Neutrophil (primary cell): ENCODE results near the gene WNT7B.

Experiments
- H3K27ac ChIP-seq: fragments of 200-600 bp; sonication (generic); 2 replicates; pipeline ENCODE4 v1.5.1; 2016; ENCODE audit warnings: mild to moderate bottlenecking, moderate library complexity
- H3K27me3 ChIP-seq: fragments of 200-600 bp; sonication (generic); 2 replicates; pipeline ENCODE4 v1.6.0; 2016; ENCODE audit warnings: mild to moderate bottlenecking
- H3K36me3 ChIP-seq: fragments of 200-600 bp; sonication (generic); 2 replicates; pipeline ENCODE4 v1.5.1; 2017
- H3K4me1 ChIP-seq, 2 experiments: fragments of 200-600 bp in 1 of 2; sonication (generic) in 1 of 2; 1 replicate in 1 of 2; 2 replicates in 1 of 2; pipeline versions ENCODE4 v1.5.1 to v1.6.1; 2013 to 2016; ENCODE audit warnings: low read depth in 1 of 2, low read length in 1 of 2, mild to moderate bottlenecking in 1 of 2, moderate library complexity in 1 of 2; ENCODE audit not compliant: control insufficient read depth in 1 of 2, insufficient read depth in 1 of 2
- H3K4me3 ChIP-seq, 2 experiments: fragments of 200-600 bp in 1 of 2; sonication (generic) in 1 of 2; 1 replicate in 1 of 2; 2 replicates in 1 of 2; pipeline ENCODE4 v1.5.1; 2013 to 2016; ENCODE audit warnings: low read depth in 1 of 2, low read length in 1 of 2, mild to moderate bottlenecking in 1 of 2, moderate library complexity in 1 of 2
- H3K9me3 ChIP-seq: fragments of 200-600 bp; sonication (generic); 2 replicates; pipeline ENCODE4 v1.5.1; 2016
- CTCF ChIP-seq: fragments of 200-600 bp; sonication (generic); IDR thresholded peaks from 2 replicates; pipeline ENCODE4 v1.5.1; 2016; ENCODE audit warnings: antibody characterized with exemption

The WNT7B gene

DNA sequence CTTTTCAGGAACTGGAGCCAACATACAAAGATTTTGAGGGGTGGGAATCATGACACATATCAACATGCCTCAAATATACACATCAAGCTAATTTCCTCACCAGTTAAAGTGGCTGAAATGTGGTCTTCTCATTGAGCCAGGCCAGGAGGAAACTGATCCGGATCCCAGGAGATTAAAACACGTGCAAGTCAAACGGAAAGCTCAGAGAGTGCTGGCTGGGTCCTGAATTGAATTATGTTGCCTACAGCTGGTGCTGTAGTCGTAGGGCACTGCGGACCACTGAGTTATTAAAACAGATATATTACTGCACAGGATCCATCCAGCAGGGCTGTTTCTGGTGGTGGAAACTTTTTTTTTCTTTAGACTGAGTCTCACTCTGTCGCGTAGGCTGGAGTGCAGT lies 14.1 kb upstream of the WNT7B start:
- peaks cover 0 to 6% of the 10 kb centered on the region in 2 experiments for H3K4me1 ChIP-seq
- H3K9me3 ChIP-seq, result no peaks in the 10 kb centered on the region
- no peak overlapping the region for H3K27ac ChIP-seq
- no peaks in the 10 kb centered on the region for H3K36me3 ChIP-seq
- no peak for TF ChIP-seq CTCF
- H3K27me3 ChIP-seq, result peaks cover 6% of the 10 kb centered on the region
- no peak overlapping the region for H3K4me3 ChIP-seq

DNA sequence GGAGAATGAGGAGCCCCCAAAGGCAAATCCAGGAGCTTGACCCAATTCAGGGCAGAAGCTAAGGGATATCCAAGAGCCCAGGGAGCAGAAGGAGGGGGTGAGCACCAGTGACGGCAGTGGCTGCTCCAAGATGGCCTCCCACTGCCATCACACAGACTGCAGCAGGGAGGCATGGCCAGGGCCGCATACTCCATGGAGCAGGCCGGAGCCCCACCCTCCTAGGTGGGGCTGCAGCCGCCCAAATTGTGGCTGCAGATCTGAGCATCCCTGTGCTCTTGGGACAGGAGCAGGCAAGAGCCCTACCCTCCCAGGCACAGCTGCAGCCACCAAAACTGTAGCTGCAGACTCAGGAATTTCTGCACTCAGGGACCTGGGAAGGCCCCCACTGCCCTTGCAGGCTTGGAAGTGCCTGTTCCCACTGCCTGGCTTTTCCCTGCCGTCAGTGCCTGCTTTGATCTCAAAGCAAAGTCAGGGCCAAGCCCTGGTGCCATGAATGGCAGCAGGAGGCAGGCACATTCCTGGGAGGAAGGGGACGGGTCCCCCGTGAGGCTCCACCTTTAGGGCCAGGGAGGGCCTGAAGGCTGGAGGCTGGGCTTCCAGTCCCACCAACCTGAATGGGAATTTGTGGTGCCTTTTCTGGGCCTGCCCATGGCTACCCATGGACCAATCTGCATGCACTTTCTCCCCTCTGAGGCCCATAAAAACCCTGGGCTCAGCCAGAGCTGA lies 10.3 kb upstream of the WNT7B start:
- Histone ChIP-seq H3K27ac (no peak overlapping the region), H3K36me3 (no peaks in the 10 kb centered on the region), H3K9me3 (no peaks in the 10 kb centered on the region), H3K27me3 (peaks cover 17% of the 10 kb centered on the region), H3K4me3 (no peak overlapping the region), H3K4me1 (no peaks in the 10 kb centered on the region)
- no peak for TF ChIP-seq CTCF

DNA sequence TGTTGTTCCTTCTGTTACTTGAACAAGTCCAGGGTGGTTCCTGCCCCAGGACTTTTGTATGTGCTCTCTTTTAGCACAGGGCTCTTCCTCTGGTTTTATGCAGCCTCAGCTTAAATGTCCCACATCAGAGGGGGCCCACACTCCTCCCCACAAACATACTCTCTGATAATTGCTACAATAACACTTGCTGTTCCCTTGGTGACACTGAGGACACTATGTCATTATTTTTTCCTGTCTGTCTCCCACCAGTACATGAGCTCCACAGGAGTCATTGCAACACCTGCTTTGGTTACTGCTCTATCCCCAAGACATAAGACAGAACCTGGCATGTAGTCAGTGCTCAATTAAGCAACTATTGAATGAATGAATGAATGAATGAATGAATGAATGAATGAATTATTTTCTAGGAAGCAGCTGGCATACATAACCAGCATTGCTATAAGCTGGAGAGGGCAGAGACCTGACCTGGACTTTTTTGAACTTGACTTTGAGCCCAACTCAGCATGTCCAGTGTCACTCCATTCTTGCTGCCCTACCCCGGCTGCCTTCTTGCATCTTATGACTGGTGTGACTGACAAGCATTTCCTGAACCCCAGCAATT lies 7.5 kb upstream of the WNT7B start:
- Histone ChIP-seq H3K4me1 (peaks cover 0 to 1% of the 10 kb centered on the region in 2 experiments), H3K4me3 (no peak overlapping the region), H3K27me3 (peaks cover 37% of the 10 kb centered on the region), H3K27ac (no peak overlapping the region), H3K36me3 (no peaks in the 10 kb centered on the region), H3K9me3 (no peaks in the 10 kb centered on the region)
- TF ChIP-seq CTCF, result no peak

- H3K27ac ChIP-seq, result no peak overlapping the region
- H3K4me3 ChIP-seq, result no peak overlapping the region
- H3K9me3 ChIP-seq, result no peaks in the 10 kb centered on the region
- TF ChIP-seq CTCF, result no peak
- peaks cover 6 to 8% of the 10 kb centered on the region in 2 experiments for H3K4me1 ChIP-seq
- H3K36me3 ChIP-seq, result no peaks in the 10 kb centered on the region
- H3K27me3 ChIP-seq, result peaks cover 43% of the 10 kb centered on the region
Measured at GRCh38 chr22:45983797-45984196, 6.8 kb upstream of the WNT7B start.

- H3K4me1 ChIP-seq, result peaks cover 12 to 20% of the 10 kb centered on the region in 2 experiments
- H3K27me3 ChIP-seq, result peaks cover 64% of the 10 kb centered on the region
- H3K27ac ChIP-seq, result no peak overlapping the region
- no peaks in the 10 kb centered on the region for H3K36me3 ChIP-seq
- H3K9me3 ChIP-seq, result no peaks in the 10 kb centered on the region
- H3K4me3 ChIP-seq, result no peak overlapping the region
- TF ChIP-seq CTCF, result no peak
Measured at GRCh38 chr22:45980761-45981160, 3.8 kb upstream of the WNT7B start.
